ENCODE measurements around the gene PRSS56. TPM values are rescaled to one million over a fixed set of nuclear protein-coding genes. Genes with fewer than 3 reads are reported as not detected.

The PRSS56 gene
- not detected in 2 replicates for total RNA-seq

DNA sequence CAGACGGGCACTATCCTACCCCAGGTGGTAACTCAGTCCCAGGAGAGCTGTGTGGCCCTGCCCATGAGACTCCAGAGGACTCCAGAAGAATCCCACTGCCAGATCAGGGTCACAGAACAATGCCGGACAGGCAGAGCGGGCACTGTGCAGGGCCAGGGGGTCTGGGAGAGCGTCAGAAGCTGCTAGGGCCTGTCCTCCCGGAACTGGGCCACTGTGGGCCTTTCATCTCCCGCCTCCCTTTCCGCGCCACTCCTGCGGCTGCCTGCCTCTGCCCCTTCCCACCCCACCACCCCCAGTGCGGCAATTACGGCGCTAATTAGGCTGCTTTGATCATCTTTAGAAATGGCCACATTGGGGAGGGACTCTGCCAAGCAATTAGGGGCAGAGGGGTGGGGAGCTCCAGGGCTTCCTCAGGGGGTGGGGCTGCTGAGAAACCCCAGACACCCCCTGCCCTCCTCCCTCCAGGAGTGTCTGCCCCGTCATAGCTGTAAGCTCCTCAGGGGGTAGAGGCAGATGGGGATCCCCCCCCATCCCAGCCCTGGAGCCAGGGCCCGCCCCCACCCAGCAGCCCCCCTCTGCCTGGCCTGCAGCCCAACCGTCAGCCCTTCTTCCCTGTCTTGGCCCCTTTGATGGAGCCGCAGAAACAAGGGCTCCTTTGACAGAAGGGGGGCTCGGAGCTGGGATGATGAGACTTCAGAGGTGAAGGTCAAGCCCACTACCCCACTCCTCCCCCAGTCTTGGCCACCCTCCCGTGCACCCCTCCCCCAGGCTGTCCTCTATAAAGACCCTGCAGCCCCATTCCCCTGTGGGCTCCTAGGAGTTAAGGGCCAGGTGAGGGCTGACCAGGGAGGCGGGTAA, at the start of gene PRSS56:
Gene PRSS56, plus strand, starts transcription at position 808 of the 858 bp plus-strand sequence. CDS start 211 bp downstream, outside the sequence.

DNA sequence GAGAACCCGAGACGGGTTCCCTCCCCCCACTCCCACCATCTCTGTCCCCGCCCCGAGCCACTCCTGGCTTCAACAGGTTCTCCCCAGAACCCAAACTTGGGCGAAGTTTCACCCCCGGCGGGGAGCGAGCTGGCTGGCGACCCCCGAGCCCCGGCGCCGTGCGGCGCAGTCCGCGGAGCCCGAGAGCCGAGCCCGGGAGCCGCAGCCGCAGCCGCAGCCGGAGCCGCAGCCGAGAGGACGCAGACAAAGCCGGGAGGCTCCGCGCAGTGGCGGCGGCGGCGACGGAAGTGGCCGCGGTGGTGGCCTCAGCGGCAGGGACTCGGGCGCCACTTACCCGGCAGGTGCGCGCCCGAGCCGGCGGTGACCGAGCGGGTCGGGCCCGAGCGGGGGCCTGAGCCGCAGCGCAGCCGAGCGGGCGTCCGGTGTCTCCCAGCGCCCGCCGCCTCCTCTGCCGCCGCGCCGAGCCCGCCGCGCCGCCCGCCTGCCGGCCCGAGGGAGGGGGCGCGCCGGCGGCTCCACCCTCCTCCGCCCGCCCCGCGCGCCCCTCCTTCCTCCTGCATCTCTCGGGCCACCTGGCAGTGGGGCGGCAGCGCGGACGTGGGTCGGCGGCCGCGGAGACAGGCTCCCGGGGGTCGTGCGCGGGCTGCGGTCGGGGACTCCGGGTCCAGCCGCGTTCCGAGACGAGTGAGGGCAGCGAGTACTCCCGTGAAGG, 32.6 kb upstream of the PRSS56 start, which contains the start of gene ECEL1:
Gene ECEL1, minus strand, starts transcription at position 450 of the 712 bp plus-strand sequence. CDS start 1,181 bp downstream, outside the sequence.

DNA sequence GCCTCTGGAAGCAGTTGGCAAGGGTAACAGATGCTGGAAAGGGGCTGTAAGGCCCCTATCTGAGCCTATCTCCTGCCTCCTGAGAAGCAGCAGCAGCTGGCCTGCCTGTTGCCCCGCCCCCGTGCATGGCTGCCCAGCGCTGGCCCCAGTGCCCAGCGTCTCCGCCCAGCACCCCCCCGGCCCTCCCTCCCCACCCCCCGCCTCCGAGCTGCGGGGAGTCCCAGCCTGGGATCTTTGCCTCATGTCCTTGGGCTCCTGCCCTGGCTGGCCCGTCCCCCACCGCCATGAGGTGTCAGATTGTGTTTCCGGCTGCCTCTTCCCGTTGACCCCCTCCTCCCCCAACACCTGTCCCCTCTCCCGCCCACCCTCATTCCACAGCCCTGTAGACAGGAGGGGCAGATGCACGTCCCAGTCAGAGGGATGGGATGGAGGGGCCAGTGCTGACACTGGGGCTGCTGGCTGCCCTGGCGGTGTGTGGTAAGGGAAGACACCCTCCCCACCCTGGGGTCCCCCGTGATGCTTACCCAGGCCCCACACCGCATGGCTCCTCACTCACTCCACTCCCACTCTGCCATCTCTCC, 5.7 kb downstream of the PRSS56 start, which contains the start of gene CHRND:
Gene CHRND, plus strand, starts transcription at position 370 of the 581 bp plus-strand sequence. Its CDS starts 56 bp downstream, at position 426.

DNA sequence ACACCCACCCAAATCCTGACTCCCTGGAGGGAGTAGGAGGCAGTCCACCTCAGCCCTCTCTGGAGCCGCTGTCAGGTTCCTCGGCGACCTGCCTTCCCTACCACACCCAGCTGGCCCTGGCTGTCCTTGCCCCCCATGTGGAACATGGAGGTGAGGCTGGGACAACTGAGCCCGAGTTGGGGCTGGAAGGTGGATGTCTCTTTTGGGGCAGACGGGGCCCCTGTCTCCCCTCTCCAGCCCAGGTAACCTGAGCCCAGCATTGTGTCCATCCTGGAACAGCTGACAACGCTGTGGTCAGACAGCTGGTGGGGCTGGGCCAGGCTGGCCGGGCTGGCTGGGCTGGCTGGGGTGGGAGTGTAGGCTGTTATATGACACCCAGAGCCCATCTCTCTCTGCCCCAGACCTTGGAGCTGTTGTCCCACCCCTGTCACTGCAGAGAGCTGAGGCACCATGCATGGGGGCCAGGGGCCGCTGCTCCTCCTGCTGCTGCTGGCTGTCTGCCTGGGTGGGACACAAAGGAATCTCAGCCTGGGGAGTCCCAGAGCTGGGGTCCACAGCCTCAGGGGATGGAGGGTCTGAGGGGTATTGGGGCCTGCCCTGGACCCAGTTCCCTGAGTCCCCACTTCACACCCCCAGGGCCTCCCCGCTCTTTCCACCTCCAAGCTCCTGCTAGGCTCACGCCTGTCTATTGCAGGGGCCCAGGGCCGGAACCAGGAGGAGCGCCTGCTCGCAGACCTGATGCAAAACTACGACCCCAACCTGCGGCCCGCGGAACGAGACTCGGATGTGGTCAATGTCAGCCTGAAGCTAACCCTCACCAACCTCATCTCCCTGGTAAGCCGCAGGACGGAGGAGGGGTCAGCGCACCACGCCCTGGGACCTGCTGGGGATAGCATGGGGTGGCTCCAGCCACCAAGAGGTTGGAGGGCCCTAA, 19.4 kb downstream of the PRSS56 start, which contains the start of gene CHRNG:
Gene CHRNG, plus strand, starts transcription at position 395 of the 934 bp plus-strand sequence. Its CDS starts 56 bp downstream, at position 451.

DNA sequence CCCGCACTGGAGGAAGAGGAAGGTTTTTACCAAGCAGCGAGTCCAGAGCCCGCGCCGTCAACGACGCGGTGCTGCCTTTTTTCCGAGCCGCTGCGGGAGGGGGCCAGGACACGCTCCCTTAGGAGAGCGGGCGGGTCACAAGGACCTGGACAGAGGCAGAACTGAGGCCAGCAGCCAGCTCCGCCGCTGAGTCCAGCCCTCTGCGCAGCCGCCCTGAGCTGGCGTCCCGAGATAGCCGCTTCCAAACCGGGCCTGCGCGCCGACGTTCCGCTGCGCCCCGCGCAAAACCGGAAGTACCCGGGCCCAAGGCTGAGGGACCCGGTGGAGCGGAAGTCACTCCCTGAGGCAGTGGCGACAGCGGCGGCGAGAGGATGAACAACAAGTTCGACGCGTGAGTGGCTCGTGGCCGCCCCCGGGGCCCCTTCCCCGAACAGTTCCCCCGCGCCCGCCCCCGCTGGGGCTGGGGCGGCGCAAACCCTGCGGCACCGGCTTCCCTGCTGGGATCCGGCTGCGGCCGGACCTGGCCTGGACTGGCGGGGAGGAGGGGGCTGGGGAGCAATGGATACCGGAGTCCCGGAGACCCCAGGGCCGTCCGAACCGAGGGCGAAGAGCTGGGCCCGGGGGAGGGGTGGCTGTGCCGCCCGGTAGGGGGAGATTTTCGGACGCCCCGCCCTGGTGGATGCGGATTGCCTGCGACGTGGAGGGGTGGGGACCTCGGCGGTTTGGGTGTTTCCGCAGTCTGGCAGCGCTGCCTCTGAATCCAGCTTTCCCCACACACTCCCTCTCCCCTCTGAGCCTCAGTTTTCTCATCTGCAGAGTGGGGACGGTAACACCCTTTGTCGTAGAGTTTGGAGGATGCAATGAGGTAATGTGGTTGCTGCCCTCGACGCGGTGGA, 30.4 kb downstream of the PRSS56 start, which contains the start of the genes EIF4E2 and TIGD1:
Gene EIF4E2, plus strand, starts transcription at position 336 of the 896 bp plus-strand sequence. Its CDS starts 36 bp downstream, at position 372.
Gene TIGD1, minus strand, starts transcription at position 204 of the 896 bp plus-strand sequence. CDS start 675 bp downstream, outside the sequence.

Other genes with a start within 250 kb of the PRSS56 start
- not detected in 2 replicates for gene ALPP, start 141.6 kb upstream of the PRSS56 start, total RNA-seq
- gene ALPG, start 113.5 kb upstream of the PRSS56 start, total RNA-seq, result not detected in 2 replicates
- not detected in 2 replicates for gene ALPI, start 64.2 kb upstream of the PRSS56 start, total RNA-seq
- gene ECEL1, start 32.6 kb upstream of the PRSS56 start, total RNA-seq, result not detected in 2 replicates
- not detected in 2 replicates for gene CHRND, start 5.8 kb downstream of the PRSS56 start, total RNA-seq
- not detected in 2 replicates for gene CHRNG, start 19.3 kb downstream of the PRSS56 start, total RNA-seq
- 5.3 and 6.5 TPM in 2 replicates for gene TIGD1, start 30.2 kb downstream of the PRSS56 start, total RNA-seq
- gene EIF4E2, start 30.3 kb downstream of the PRSS56 start, total RNA-seq, result 79.3 and 88.6 TPM in 2 replicates
- 1.1 and 1.9 TPM in 2 replicates for gene EFHD1, start 113.2 kb downstream of the PRSS56 start, total RNA-seq
- gene GIGYF2, start 176.9 kb downstream of the PRSS56 start, total RNA-seq, result 57.7 and 63.0 TPM in 2 replicates

Data from hair follicle dermal papilla cell (primary cell).